Neural progenitor cell (in vitro differentiated cells): ENCODE results near the gene COTL1.

Source experiments
- CTCF ChIP-seq: fragments of 200-600 bp; sonication (generic); IDR thresholded peaks from 2 replicates; pipeline ENCODE4 v1.5.1; 2017; ENCODE audit warnings: antibody characterized with exemption, mild to moderate bottlenecking
- EZH2 ChIP-seq: fragments of 200-600 bp; sonication (generic); IDR thresholded peaks from 2 replicates; pipeline ENCODE4 v1.6.1; 2017; ENCODE audit warnings: antibody characterized with exemption, mild to moderate bottlenecking, moderate library complexity

GRCh38 chr16:84665843-84666242 is 48.0 kb upstream of the COTL1 start:
- no peak for TF ChIP-seq CTCF
- no peak for TF ChIP-seq EZH2
